ENCODE measurements around the gene VAMP1.

Gene VAMP1

DNA sequence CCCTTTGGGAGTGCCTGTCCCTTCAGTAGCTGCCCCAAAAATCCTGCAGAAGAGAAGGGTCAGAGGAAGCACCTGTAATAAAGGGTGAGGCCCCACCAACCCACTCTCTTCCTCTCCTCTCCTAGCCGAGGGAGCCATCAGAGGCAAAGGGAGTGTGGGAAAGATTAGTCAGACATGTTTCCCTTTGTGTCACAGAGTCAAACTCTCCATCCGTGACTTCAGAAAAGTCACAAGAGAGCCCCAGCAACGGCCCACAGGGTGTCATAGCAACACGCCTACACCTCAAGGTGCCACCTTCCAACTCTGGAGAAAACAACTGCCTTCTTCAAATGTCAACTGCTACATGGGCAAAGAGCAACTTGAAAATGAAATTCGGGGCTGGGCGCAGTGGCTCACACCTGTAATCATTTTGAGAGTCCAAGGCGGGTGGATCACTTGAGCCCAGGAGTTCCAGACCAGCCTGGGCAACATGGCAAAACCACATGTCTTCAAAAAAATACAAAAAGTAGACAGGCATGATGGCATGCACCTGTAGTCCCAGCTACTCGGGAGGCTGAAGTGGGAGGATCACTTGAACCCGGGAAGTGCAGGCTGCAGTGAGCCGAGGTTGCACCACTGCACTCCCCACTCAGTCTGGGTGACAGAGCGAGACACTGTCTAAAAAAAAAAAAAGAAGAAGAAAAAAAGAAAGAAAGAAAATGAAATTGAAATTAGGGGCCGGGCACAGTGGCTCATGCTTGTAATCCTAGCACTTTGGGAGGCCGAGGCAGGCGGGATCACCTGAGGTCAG lies 43.4 kb downstream of the VAMP1 start:
- DNase-seq (ENCODE audit: extremely low read depth in 1 of 2, low read depth in 1 of 2): peak; percentile 78 to 95

DNA sequence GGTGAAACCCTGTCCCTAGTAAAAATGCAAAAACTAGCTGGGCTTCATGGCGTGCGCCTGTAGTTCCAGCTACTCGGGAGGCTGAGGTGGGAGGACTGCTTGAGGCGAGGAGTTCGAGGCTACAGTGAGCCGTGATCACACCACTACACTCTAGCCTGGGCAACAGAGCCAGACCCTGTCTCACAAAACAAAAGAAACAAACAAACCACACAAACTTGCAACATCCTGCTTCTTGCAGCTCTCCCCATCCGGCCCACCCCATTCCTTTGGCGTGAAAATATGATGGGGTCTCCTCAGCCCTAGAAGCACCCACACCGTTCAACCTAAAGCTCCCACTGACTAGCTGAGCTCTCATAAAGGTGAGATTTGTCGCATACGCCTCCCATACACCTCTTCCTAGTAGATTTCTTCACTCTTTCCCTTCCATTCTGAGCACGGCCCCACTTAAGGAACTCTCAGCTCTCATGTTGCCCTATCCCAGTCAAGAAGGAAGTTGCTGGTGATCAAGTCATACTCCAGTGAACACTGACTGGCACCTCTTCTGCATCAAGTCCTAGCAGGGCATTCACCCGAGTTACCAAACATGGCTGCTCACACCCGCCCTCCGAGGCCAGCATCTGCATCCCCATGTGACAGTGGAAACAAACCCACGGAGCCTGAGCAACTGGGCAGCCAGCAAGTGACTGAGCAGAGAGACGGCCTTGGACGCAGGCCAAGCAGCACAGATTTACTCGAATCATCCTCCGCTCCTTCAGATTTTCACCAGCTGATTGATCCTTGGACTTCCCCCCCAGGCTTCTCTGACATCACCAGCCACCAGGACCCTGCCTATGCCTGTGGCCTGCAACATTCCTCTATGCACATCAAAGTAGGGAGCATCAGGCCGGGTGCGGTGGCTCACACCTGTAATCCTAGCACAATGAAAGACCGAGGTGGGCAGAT lies 44.6 kb downstream of the VAMP1 start:
- DNase-seq (ENCODE audit: extremely low read depth in 1 of 2, low read depth in 1 of 2): no peak

- DNase-seq (ENCODE audit: extremely low read depth in 1 of 2, low read depth in 1 of 2): no peak
Measured at GRCh38 chr12:6424866-6425265, 45.6 kb downstream of the VAMP1 start.

DNA sequence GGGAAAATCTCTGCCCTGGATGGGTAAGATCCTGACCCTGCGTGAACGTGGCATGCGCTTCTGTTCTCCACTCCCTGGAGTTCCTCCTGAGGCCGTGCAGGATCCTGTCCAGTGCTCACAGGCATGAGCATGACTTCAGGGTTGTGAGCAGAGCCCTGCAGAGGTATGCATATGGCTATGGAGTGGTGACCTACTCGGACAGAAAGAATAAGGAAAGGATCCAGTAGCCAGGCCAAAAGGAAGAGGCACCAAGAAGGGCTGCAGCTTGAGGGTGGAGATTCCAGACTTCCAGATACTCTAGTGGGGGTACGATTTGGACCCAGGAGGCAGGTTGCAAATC lies 46.5 kb downstream of the VAMP1 start:
- DNase-seq (ENCODE audit: extremely low read depth in 1 of 2, low read depth in 1 of 2): no peak

- peak in 1 of 2 donors; percentile 57 for DNase-seq (ENCODE audit: extremely low read depth in 1 of 2, low read depth in 1 of 2)
Measured at GRCh38 chr12:6423267-6424007, 47.0 kb downstream of the VAMP1 start.

DNA sequence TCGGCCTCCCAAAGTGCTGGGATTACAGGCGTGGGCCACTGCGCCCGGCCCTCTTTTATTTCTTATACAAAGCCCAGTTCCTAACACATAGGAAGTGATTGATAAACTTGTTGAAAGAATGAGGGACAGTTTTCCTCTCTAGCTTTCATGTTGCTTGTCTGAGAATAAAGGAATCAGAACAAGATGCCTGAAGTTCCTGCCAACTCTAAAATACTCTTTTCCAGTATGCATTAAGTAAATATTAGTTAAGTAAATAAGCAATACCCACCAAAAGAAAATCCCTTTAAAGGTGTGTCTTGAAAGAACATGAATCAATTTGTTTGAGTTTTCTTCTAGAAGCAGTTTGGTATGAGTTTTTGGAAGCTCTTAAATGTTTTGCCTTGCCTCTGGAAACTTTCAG lies 50.1 kb downstream of the VAMP1 start:
- DNase-seq (ENCODE audit: extremely low read depth in 1 of 2, low read depth in 1 of 2): no peak

GRCh38 chr12:6418796-6419195 lies 51.7 kb downstream of the VAMP1 start:
- no peak for DNase-seq (ENCODE audit: extremely low read depth in 1 of 2, low read depth in 1 of 2)

DNA sequence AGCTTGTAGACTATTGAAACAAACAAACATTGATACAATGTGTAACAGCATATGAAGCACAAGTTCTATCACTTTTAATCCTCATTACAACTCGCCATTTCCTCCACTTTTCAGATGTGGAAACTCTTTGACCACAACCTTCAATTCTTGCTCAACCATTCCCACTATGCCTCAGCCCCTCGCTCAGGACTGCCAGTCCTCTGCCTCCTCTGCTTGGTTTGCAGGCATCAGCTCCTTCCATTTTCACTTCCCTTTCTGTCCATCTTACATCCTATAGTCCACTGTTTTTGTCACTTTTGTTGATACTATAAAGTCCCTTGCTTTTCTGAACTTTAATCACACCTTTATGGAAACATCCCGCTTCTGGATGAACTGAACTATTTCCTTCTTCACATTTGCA lies 53.9 kb downstream of the VAMP1 start:
- DNase-seq (ENCODE audit: extremely low read depth in 1 of 2, low read depth in 1 of 2): no peak
